ENCODE measurements around the gene ZDHHC7.

DNA sequence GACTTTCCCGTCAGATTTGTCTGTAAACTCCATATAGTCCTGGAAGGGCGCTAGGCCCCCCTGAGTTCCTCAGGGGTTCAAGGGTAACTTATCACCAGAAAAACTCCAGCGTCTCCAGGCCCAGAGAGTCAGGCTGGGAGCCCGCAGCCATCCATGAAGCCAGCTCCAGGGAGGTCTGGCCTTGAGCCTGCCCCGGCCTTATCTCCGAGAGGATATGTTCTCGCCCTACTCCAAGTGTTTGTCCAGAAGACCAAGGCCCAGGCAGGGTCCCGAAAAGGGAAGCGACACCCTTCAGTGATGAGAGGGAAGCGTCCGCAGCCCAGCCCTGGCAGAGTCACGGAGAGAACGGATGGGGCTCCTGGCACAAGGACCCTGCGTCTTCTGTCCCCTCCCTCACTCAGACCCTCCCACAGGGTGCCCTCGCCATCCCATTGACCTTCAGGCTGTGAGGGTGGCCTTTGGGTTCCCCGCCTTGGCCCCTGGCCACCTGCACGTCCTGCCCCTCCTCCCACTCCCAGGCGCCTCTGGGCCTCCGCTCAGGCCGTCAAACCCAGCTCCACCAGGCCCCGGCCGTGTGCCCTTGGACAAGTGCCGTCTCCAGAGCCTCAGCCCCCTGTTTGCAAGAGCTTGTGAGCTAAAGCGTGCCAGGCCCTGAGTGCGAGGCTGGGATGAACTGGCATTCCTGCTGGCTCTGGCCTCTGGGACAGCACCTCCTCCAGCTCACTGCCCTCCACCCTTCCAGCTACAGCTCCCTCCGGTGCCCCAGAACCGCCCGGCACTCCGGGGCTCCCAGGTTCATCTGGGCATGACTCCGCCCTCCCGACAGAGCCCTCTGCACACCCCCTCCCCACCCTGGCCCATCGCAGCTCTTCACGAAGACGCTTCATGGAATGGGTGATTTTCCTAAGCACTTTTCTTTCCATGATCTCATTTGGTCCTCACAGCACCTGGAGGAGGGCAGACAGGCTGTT lies 83.4 kb downstream of the ZDHHC7 start:
- TF ChIP-seq, protein P1, sequence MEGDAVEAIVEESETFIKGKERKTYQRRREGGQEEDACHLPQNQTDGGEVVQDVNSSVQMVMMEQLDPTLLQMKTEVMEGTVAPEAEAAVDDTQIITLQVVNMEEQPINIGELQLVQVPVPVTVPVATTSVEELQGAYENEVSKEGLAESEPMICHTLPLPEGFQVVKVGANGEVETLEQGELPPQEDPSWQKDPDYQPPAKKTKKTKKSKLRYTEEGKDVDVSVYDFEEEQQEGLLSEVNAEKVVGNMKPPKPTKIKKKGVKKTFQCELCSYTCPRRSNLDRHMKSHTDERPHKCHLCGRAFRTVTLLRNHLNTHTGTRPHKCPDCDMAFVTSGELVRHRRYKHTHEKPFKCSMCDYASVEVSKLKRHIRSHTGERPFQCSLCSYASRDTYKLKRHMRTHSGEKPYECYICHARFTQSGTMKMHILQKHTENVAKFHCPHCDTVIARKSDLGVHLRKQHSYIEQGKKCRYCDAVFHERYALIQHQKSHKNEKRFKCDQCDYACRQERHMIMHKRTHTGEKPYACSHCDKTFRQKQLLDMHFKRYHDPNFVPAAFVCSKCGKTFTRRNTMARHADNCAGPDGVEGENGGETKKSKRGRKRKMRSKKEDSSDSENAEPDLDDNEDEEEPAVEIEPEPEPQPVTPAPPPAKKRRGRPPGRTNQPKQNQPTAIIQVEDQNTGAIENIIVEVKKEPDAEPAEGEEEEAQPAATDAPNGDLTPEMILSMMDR (IDR thresholded peaks at IDR 0.05), result no peak
- TF ChIP-seq ZFX (IDR thresholded peaks at IDR 0.05; ENCODE audit: borderline replicate concordance), result no peak
